ENCODE data around the gene PPA1. TPM values are rescaled to one million over a fixed set of nuclear protein-coding genes. Genes with fewer than 3 reads are reported as not detected.
A peak's percentile ranks its signal among the peaks of the same experiment; 100 is the strongest.
"Not testable (repeated sequence)": the region's sequence is repeated elsewhere in the genome, so short reads cannot be mapped to it uniquely, and the experiment has no call there.

PPA1 gene
- total RNA-seq, 1 donor from 2014 or later = 374 TPM

DNA sequence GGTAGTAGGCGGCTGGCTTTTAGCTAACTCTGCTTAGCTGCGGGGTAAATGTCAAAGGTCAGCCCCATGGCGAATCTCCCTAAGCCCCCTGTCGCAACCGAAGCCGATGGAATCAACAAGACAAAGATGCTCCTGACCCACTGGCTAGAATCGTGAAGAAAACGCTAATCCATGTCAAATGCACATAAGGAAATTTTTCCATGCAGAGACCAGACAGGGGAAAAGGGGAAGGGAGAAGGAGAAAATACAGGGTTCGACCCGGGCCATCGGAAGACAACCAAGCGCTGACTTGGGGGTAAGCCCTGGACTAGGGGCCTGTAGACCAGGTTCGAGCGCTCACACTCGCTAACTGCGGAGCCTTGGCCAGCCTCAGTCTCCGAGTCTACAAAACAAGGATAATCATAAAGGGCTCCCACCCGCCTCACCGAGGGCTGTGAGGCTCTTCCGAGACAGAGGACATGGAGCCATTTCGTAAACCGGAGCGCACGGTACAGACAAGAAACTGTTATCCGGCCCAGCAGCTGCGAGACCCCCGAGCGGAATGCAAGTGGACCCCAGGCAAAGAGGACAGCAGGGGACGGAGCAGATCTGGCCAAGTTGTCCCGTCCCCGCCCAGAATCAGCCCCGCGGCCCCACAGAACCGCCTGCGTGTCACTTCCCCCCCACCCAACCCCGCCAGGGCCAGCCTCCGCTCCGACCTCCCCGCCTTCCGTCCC, 63.4 kb downstream of the PPA1 start:
- no peaks in the 10 kb centered on the region for H3K27me3 Mint-ChIP-seq (ENCODE audit: insufficient read depth)
- H3K4me1 Mint-ChIP-seq (ENCODE audit: low read depth) = peaks cover 65% of the 10 kb centered on the region
- peaks cover 22% of the 10 kb centered on the region for H3K36me3 Mint-ChIP-seq (ENCODE audit: low read depth)
- peak overlapping the region; percentile 96 for H3K4me3 Mint-ChIP-seq
- no peaks in the 10 kb centered on the region for H3K9me3 Mint-ChIP-seq
- DNase-seq (ENCODE audit: low spot score) = no peak
- H3K27ac Mint-ChIP-seq = peak overlapping the region; percentile 83
- intact Hi-C loops (cut with micrococcal nuclease) = loop anchor here (1.0 to 5.0 kb wide), 7 partner anchors 8 to 234 kb away; partner anchors contain the start of genes EIF4EBP2, LRRC20, PPA1 and TYSND1

DNA sequence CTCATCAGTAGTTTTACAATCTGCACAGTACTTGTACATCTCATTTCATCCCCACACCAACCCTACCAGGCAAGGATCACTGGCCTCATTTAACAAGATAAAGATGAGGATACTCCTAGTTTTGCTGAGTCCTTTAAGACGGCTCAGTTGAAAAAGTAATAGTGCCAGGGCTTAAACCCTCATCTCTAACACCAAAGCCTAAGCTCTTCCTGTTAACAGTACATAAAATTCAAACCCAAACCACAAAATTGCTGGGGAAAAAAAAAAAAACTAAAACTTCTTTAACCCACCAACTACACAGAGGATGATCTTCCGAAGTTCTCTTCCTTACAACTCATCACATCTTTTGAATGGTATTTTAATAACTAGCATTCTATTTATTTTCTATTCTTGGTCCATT, 64.2 kb downstream of the PPA1 start:
- Mint-ChIP-seq H3K4me3 (peak overlapping the region; percentile 96), H3K9me3 (no peaks in the 10 kb centered on the region), H3K27me3 (ENCODE audit: insufficient read depth) (no peaks in the 10 kb centered on the region), H3K4me1 (ENCODE audit: low read depth) (peaks cover 60% of the 10 kb centered on the region), H3K36me3 (ENCODE audit: low read depth) (peaks cover 23% of the 10 kb centered on the region), H3K27ac (peak overlapping the region; percentile 83)
- no peak for DNase-seq (ENCODE audit: low spot score)
- intact Hi-C loops (cut with micrococcal nuclease) = loop anchor here (5.0 kb wide), 1 partner anchor 213 kb away; the partner anchor contains the start of gene LRRC20

- Mint-ChIP-seq H3K27me3 (ENCODE audit: insufficient read depth) (no peaks in the 10 kb centered on the region), H3K4me3 (peak overlapping the region; percentile 35), H3K9me3 (no peaks in the 10 kb centered on the region), H3K27ac (no peak overlapping the region), H3K36me3 (ENCODE audit: low read depth) (peaks cover 34% of the 10 kb centered on the region), H3K4me1 (ENCODE audit: low read depth) (peaks cover 74% of the 10 kb centered on the region)
- DNase-seq (ENCODE audit: low spot score) = no peak
- intact Hi-C loops (cut with micrococcal nuclease) = loop anchor here (5.0 kb wide), 1 partner anchor 215 kb away; the partner anchor contains the start of gene LRRC20
Observed at GRCh38 chr10:70167246-70167645, 66.0 kb downstream of the PPA1 start.

DNA sequence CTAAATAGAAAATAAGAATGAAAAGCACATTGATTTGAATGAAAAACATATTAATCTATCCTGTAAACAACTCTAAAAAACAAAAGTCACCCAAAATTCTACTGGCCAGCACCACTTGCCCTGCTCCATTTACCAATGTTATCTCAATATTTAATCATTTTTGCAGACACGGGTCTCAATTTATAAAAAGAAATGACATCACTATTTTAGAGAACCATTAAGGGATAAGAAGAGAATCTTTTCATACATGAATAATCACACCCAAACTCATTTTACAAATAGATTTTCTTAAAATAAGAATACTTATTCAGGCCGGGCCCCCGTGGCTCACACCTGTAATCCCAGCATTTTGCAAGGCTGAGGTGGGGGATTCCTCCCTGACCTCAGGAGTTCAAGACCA, 66.8 kb downstream of the PPA1 start:
- intact Hi-C loops (cut with micrococcal nuclease) = loop anchor here (5.0 kb wide), 1 partner anchor 216 kb away; the partner anchor contains the start of gene LRRC20
- no peak for DNase-seq (ENCODE audit: low spot score)
- Mint-ChIP-seq H3K36me3 (ENCODE audit: low read depth) (peaks cover 42% of the 10 kb centered on the region), H3K4me1 (ENCODE audit: low read depth) (peaks cover 77% of the 10 kb centered on the region), H3K4me3 (no peak overlapping the region), H3K27ac (no peak overlapping the region), H3K27me3 (ENCODE audit: insufficient read depth) (no peaks in the 10 kb centered on the region), H3K9me3 (no peaks in the 10 kb centered on the region)

- Mint-ChIP-seq H3K4me3 (peak overlapping the region; percentile 15), H3K27me3 (ENCODE audit: insufficient read depth) (no peaks in the 10 kb centered on the region), H3K36me3 (ENCODE audit: low read depth) (peaks cover 55% of the 10 kb centered on the region), H3K4me1 (ENCODE audit: low read depth) (peaks cover 81% of the 10 kb centered on the region), H3K9me3 (no peaks in the 10 kb centered on the region), H3K27ac (no peak overlapping the region)
- intact Hi-C loops (cut with micrococcal nuclease) = loop anchor here (5.0 kb wide), 3 partner anchors 33 to 1077 kb away; partner anchors contain the start of gene SRGN
- DNase-seq (ENCODE audit: low spot score) = no peak
Observed at GRCh38 chr10:70164163-70164562, 69.1 kb downstream of the PPA1 start.

GRCh38 chr10:70163448-70163847, 69.8 kb downstream of the PPA1 start:
- H3K4me3 Mint-ChIP-seq = peak overlapping the region; percentile 32
- no peak for DNase-seq (ENCODE audit: low spot score)
- H3K4me1 Mint-ChIP-seq (ENCODE audit: low read depth) = peaks cover 74% of the 10 kb centered on the region
- H3K27ac Mint-ChIP-seq = peak overlapping the region; percentile 9
- intact Hi-C loops (cut with micrococcal nuclease) = loop anchor here (1.0 to 5.0 kb wide), 5 partner anchors 17 to 1076 kb away; partner anchors contain the start of genes PPA1, SRGN and TYSND1
- no peaks in the 10 kb centered on the region for H3K27me3 Mint-ChIP-seq (ENCODE audit: insufficient read depth)
- H3K9me3 Mint-ChIP-seq = no peaks in the 10 kb centered on the region
- H3K36me3 Mint-ChIP-seq (ENCODE audit: low read depth) = peaks cover 50% of the 10 kb centered on the region

- intact Hi-C loops (cut with micrococcal nuclease) = loop anchor here (1.0 to 5.0 kb wide), 6 partner anchors 7 to 1076 kb away; partner anchors contain the start of genes PPA1, SAR1A, SRGN and TYSND1
- Mint-ChIP-seq H3K4me1 (ENCODE audit: low read depth) (peaks cover 68% of the 10 kb centered on the region), H3K27ac (peak overlapping the region; percentile 82), H3K27me3 (ENCODE audit: insufficient read depth) (no peaks in the 10 kb centered on the region), H3K36me3 (ENCODE audit: low read depth) (peaks cover 52% of the 10 kb centered on the region), H3K9me3 (no peaks in the 10 kb centered on the region), H3K4me3 (peak overlapping the region; percentile 32)
- peak; percentile 58 for DNase-seq (ENCODE audit: low spot score)
Observed at GRCh38 chr10:70162892-70163201, 70.4 kb downstream of the PPA1 start.

- Mint-ChIP-seq H3K4me1 (ENCODE audit: low read depth) (peaks cover 64% of the 10 kb centered on the region), H3K9me3 (no peaks in the 10 kb centered on the region), H3K36me3 (ENCODE audit: low read depth) (peaks cover 56% of the 10 kb centered on the region), H3K27me3 (ENCODE audit: insufficient read depth) (no peaks in the 10 kb centered on the region), H3K4me3 (peak overlapping the region; percentile 68), H3K27ac (peak overlapping the region; percentile 82)
- intact Hi-C loops (cut with micrococcal nuclease) = loop anchor here (1.0 to 5.0 kb wide), 5 partner anchors 8 to 1075 kb away; partner anchors contain the start of genes PPA1, SAR1A and SRGN
- no peak for DNase-seq (ENCODE audit: low spot score)
Observed at GRCh38 chr10:70162151-70162891, 70.9 kb downstream of the PPA1 start.

DNA sequence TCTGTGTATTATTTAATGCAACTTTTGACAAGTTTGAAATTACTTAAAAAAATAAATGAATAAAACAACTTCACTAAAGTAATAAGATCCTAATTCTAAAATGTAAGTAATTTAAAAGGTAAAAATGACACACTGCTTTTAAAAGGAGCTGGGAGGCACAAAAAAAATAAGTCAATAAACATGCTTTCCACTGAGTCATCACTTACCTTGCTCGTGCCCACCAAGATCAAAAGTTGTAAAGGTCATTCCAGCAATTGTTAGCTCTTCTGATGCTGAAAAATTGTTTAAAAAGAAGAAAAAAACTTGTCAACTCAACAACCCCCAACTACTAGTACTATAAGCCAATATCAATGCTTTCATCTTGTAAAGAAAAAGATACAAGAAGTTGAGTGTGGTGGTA, 72.4 kb downstream of the PPA1 start:
- intact Hi-C loops (cut with micrococcal nuclease) = loop anchor here (5.0 kb wide), 3 partner anchors 37 to 1073 kb away; partner anchors contain the start of gene SRGN
- Mint-ChIP-seq H3K36me3 (ENCODE audit: low read depth) (peaks cover 57% of the 10 kb centered on the region), H3K4me1 (ENCODE audit: low read depth) (peaks cover 56% of the 10 kb centered on the region), H3K27ac (no peak overlapping the region), H3K9me3 (no peaks in the 10 kb centered on the region), H3K27me3 (ENCODE audit: insufficient read depth) (no peaks in the 10 kb centered on the region), H3K4me3 (no peak overlapping the region)
- DNase-seq (ENCODE audit: low spot score) = no peak

DNA sequence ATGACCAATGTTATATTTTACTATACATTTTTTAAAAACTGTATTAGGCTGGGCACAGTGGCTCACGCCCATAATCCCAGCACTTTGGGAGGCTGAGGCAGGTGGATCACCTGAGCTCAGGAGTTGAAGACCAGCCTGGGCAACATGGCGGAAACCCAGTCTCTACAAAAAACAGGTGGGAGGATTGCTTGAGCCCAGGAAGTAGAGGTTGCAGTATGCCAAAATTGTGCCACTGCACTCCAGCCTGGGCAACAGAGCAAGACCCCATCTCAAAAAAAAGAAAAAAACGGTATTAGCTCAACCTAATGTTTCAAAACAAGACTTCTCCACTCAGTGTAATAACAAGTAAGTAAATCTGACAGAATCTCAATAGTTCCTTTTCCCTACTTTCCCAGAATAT, 73.9 kb downstream of the PPA1 start:
- Mint-ChIP-seq H3K36me3 (ENCODE audit: low read depth) (peaks cover 65% of the 10 kb centered on the region), H3K4me1 (ENCODE audit: low read depth) (peaks cover 54% of the 10 kb centered on the region)
- H3K4me3 Mint-ChIP-seq; DNase-seq (ENCODE audit: low spot score); H3K27me3 Mint-ChIP-seq (ENCODE audit: insufficient read depth); H3K27ac Mint-ChIP-seq; H3K9me3 Mint-ChIP-seq; intact Hi-C loops (cut with micrococcal nuclease): not testable (repeated sequence)

DNA sequence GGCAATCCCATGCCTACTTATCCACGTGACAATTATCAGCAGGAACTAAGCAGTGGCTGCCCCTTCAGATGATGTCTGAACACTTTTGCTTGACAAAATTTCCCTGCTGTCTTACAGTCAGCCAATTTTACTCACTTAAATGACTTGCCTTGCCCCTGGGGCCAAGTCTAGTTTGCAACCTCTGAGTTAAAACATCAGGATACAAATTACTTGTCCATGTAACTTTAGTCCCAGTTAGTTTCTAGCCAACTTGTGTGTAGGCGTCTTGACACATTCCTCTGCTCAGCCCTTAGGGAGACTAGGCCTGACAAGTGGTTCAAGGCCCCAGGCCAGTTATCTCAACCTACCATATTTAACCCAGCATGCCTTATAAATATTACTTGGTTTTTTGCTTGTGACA, 75.1 kb downstream of the PPA1 start:
- Mint-ChIP-seq H3K27me3 (ENCODE audit: insufficient read depth) (no peaks in the 10 kb centered on the region), H3K36me3 (ENCODE audit: low read depth) (peaks cover 65% of the 10 kb centered on the region), H3K9me3 (no peaks in the 10 kb centered on the region), H3K4me3 (no peak overlapping the region), H3K27ac (no peak overlapping the region), H3K4me1 (ENCODE audit: low read depth) (peaks cover 42% of the 10 kb centered on the region)
- intact Hi-C loops (cut with micrococcal nuclease) = no loop called here
- DNase-seq (ENCODE audit: low spot score) = no peak

GRCh38 chr10:70155255-70155838, 77.9 kb downstream of the PPA1 start:
- H3K9me3 Mint-ChIP-seq = no peaks in the 10 kb centered on the region
- no peak for DNase-seq (ENCODE audit: low spot score)
- H3K36me3 Mint-ChIP-seq (ENCODE audit: low read depth) = peaks cover 62% of the 10 kb centered on the region
- no peak overlapping the region for H3K27ac Mint-ChIP-seq
- H3K27me3 Mint-ChIP-seq (ENCODE audit: insufficient read depth) = no peaks in the 10 kb centered on the region
- H3K4me3 Mint-ChIP-seq = no peak overlapping the region
- peaks cover 14% of the 10 kb centered on the region for H3K4me1 Mint-ChIP-seq (ENCODE audit: low read depth)
- intact Hi-C loops (cut with micrococcal nuclease) = no loop called here
